Coronary artery (tissue), 2 donors: ENCODE results near the gene PAWR.
"Not testable (repeated sequence)": the region's sequence is repeated elsewhere in the genome, so short reads cannot be mapped to it uniquely, and the experiment has no call there.

Experiments
- DNase-seq: peaks from one replicate; pipeline ENCODE4 v3.0.0-alpha.2; 2017; ENCODE audit warnings: low spot score
- H3K27ac ChIP-seq, 2 donors: fragments of 200-600 bp; sonication (generic); one replicate each; pipeline ENCODE4 v1.5.1; 2016 to 2019
- H3K4me3 ChIP-seq: fragments of 200-600 bp; sonication (generic); 2 replicates; pipeline ENCODE4 v1.5.1; 2016; ENCODE audit warnings: mild to moderate bottlenecking, moderate library complexity
- CTCF ChIP-seq: fragments of 200-600 bp; sonication (generic); IDR thresholded peaks from one replicate; pipeline ENCODE4 v1.5.1; 2019; ENCODE audit warnings: antibody characterized with exemption

The PAWR gene

GRCh38 chr12:79650440-79650839 lies 40.3 kb downstream of the PAWR start:
- Histone ChIP-seq H3K4me3 (no peak overlapping the region), H3K27ac (no peak overlapping the region)
- no peak for TF ChIP-seq CTCF
- DNase-seq: no peak

- Histone ChIP-seq H3K4me3 (no peak overlapping the region), H3K27ac (no peak overlapping the region)
- TF ChIP-seq CTCF: no peak
Observed at GRCh38 chr12:79648881-79649280, 41.9 kb downstream of the PAWR start.

GRCh38 chr12:79646843-79647242 lies 43.9 kb downstream of the PAWR start:
- DNase-seq, H3K4me3 ChIP-seq, H3K27ac ChIP-seq: not testable (repeated sequence)

More at GRCh38 chr12:79648881-79649280, 41.9 kb downstream of the PAWR start:
- no peak for DNase-seq

GRCh38 chr12:79645235-79645630 lies 45.5 kb downstream of the PAWR start:
- Histone ChIP-seq H3K4me3 (no peak overlapping the region), H3K27ac (no peak overlapping the region)
- DNase-seq: no peak
- no peak for TF ChIP-seq CTCF

GRCh38 chr12:79644274-79645234 lies 46.2 kb downstream of the PAWR start:
- Histone ChIP-seq H3K27ac (no peak overlapping the region), H3K4me3 (no peak overlapping the region)
- DNase-seq: no peak
- TF ChIP-seq CTCF: no peak

- no peak for TF ChIP-seq CTCF
- H3K4me3 ChIP-seq: no peak overlapping the region
- no peak overlapping the region for H3K27ac ChIP-seq
- DNase-seq: no peak
Observed at GRCh38 chr12:79643821-79644220, 46.9 kb downstream of the PAWR start.

- DNase-seq: no peak
- no peak overlapping the region for H3K4me3 ChIP-seq
- no peak overlapping the region for H3K27ac ChIP-seq
- TF ChIP-seq CTCF: no peak
Observed at GRCh38 chr12:79638490-79638889, 52.3 kb downstream of the PAWR start.
